Stimulated activated CD8-positive, alpha-beta memory T cell treated with anti-CD3 and anti-CD28 coated beads, Interleukin-4, amount 100 ng/mL, for 4 hours (primary cell): ENCODE measurements around the gene KLF1.
"Not testable (repeated sequence)": the region's sequence is repeated elsewhere in the genome, so short reads cannot be mapped to it uniquely, and the experiment has no call there.

Experiments
- DNase-seq, 2 donors: peaks; one replicate each; pipeline ENCODE4 v3.0.0-alpha.2; 2020; ENCODE audit warnings: low read depth in 2 of 2, low spot score in 1 of 2

Gene KLF1

DNA sequence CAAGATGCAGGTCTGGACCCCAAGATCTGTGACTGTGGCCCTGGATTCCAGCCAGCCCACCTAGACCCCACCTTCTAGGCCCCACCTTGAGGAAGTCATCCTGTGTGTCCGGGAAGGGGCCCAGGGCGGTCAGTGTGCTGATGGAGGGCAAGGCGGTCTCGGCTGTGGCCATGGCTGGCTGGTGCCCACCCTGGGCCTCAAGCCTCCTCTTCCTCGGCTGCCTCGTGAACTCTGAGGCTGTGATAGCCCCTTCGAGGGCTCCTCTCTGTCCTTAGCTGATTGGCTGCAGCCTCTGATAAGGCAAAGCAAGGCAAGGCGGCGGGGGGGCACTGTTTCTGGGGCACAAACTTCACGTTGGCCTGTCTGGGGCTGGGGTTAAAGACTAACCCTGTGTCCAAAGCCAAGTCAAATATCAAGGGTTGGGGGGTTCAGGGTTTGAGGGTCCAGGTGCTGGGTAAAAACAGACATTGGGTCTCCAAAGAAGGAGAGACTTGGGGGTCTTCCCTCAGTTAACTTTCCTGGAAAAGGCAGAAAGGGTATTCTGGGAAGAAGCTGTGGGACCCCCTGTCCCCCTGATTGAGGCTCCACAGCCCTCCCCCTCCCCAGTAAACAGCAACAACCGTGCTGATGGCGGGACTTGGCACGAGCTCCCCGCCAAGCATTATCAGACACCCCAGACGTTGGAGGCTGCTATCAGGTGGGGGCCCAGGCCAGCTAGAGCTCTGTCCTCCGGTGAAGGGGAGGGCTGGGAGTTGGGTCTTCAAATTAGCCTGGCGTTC is at the start of gene KLF1:
TSS of gene KLF1 (minus strand) at position 233 of the 779 bp plus-strand sequence. CDS start at position 172, 61 bp downstream.
- no peak for DNase-seq

DNA sequence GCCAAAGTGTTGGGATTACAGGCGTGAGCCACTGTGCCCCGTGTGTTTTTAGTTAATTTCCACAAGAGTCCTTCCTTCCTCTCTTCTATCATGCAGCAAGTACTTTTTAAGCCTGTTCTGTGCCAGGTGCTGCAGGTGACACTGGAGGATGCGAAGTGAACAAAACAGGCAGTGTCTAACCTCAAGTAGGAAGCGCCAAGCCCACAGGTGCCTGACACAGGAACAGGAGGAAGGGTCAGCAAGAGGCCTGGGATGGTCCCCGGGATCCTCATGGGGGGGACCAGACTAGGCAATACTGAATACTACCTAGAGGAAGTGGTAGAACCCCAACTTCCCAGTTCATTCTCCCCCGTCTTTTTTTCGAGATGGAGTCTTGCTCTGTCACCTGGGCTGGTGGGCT is 49.6 kb upstream of the KLF1 start:
- no peak for DNase-seq

DNA sequence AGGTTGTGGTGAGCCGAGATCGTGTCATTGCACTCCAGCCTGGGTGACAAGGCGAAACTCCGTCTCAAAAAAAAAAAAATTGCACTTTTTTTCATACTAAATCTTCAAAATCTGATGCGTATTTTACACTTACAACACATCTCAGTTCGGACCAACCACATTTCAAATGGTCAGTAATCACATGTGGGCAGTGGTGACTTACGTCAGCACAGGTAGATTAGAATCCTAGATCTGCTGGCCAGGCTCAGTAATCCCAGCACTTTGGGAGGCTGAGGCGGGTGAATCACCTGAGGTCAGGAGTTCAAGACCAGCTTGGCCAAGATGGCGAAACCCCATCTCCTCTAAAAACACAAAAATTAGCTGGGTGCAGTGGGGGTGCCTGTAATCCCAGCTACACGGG is 48.1 kb upstream of the KLF1 start:
- DNase-seq = no peak

DNA sequence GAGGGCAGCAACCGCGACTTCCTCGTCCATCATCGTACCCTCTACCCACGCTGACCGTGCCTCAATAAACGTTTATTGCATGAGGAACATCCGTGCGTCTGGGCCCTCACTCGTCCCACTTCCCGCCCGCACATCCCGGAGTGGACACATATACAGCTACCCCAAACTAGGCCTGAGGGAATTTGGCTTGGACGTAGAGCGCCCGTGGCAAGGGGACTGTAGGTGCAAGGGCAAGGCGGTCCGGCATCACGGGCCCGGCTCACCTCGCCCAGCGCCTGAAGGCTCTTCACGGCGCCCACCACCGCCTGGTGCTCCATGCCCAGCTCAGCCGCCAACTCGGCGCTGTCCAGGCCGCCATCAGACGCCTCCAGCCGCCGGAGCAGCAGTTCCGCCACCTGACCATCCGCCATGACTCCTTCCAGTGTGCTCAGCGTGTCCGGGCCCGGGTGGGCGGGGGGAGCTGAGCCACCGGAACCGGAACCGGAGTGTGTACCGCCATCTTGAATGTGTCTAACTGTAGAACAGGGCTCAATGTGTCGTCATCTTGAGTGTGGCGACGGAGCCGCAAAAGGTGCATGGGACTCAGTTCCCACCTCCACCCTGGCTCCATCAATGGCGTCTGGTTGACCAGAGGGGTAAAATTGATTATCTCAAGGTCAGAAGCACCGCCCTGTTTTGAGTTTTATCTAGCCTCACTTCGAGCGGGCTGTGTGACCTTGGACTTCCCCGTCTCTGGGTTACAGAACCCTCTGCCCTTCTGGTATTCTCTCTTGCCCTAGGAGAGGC is 46.5 kb upstream of the KLF1 start, which contains the start of gene FARSA:
TSS of gene FARSA (minus strand) at position 425 of the 786 bp plus-strand sequence. CDS start at position 410, 15 bp downstream.
- DNase-seq = peak; percentile 79 to 82

DNA sequence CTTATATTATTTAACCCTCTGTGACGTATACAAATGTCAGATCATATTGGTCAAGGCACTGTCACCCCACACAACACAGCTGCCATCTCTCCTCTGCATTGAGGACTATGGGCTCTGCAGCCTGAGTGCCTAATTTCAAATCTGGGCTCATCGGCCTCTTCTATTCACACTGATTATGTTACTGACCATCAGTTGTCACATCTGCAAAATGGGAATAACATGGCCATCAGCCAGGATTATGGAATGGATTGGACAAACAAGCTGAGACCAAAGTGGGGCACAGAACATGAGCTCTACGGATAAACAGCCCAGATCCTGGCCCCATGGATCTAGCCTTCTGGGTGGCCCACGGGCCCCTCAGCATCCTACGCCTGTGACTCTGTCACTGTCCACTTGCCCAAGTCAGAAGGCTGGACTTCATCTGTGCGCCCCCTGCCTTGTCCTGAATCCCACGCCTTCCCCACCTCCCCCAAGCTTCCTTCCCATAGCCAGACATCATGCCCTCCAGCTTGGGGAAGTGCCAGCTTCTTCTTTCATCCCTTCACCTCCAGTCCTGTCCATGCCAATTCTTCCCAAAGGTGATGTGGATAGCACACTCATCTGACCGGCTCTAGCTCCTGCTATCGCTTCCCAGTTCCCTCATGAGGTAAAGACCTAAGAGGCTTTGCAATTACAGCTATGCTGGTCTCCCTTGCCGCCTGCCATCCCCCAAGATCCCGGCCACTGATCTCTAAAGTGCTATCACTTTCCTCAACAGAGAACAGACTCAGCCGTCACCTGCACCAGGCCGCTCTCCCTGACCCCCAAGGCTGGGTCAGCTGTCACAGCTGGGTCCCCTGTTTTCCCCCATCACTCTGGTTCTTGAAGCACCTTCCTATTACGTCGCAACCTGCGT is 45.6 kb upstream of the KLF1 start:
- DNase-seq = no peak

DNA sequence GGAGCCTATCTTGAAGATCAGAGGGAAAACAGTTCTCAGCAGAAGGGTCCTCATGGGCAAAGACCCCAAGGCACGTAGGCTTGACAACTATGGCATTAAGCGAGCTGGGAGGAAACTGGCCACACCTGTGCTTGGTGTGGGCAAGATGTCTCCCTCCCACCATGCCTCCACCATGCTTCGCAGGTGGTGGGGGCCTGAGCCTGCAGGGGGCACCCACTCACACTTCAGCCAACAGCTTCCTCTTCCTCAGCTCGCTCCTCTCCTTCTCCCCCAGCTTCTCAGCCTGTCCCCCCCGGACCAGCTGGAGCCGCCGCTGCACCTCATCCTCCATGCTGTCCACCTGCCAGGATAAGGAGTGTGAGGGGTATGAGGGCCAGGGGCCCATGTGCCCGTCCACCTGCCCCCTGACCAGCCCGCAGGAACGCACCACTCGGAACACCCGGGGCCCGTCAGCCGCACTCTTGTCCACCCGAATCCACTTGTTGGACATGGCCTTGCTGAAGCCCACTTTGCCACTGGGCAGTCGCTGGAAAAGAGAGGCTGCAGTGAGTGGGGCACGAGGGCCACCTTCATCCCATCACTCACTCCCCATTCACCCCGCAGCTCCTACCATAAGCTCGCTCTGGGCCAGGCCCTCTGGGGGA is 43.1 kb upstream of the KLF1 start:
- no peak for DNase-seq

DNA sequence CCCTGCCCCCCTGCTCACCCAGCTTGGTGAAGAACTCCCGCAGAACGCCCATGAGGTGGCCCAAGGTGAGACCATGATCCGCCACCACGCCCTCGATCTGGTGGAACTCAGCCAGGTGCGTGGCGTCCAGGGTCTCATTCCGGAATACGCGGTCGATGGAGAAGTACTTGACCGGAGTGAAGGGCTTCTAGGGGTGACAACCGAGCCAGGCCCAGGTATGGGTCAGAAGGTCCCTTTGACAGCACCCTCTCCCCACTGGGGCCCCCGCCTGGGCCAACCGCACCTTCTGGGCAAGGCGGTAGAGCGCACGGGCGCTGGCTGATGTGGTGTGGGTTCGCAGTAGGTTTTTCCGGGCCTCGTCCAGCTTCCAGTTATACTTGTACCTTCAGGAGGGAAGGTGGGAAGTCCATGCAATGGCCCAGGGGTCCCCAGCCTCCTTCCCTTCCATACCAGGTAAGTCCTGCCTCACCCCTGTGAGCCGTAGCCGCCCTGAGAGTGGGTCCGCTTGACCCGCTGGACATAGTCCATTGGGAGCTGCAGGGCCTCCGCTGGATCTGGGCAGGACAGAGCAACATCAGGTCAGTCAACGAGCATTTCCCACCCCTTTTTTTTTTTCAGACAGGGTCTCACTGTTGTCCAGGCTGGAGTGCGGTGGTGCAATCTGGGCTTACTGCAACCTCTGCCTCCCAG is 37.8 kb upstream of the KLF1 start:
- DNase-seq = no peak

DNA sequence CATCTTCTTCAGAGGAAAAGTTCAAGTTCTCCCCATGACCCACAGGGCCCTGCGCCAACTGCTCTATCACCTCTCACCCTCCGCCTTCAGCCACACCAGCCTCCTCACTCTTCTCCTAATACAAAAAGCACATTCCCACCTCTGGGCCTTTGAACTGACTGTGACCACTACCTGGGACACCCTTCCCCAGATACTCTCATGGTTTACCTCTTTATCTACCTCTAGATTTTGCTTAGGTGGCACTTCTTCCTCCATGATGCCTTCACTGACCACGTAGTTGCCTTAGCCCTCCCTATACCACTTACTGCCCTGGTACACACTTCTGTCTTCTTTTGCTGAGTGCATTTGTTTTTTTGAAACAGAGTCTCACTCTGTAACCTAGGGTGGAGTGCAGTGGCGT is 36.0 kb upstream of the KLF1 start:
- no peak for DNase-seq

DNA sequence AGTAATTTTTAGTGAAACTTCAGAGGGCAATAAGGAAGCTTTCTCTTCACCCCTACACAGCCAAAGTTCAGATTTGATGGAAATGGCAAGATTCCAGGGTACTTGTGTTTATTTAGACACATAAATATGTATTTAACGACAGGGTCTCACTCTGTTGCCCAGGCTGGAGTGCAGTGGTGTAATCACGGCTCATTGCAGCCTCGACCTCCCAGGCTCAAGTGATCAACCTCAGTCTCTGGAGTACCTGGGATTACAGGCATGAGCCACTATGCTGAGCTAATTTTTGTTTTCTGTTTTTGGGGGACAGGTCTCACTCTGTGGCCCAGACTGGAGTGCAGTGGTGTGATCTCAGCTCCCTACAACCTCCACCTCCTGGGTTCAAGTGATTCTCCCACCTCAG is 34.0 kb upstream of the KLF1 start:
- DNase-seq = no peak

DNA sequence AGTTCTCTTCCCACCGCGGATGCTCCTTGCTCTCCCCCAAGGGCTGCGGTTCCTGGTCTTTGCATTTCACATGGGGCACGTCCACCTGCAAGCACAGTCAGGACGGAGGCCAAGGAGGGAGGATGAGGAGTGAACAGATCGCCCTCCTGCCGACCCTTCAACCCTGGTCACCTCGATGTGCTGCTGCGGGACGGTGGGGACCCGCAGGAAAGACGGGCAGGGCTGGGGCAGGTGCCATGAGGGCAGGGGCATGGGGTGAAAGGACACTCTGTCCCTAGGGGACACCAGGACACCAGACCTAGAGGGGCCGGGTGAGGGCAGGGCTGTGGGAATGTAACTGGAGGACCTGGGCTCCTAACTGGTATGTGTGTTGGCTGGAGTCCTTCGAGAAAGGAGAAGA is 31.3 kb upstream of the KLF1 start:
- DNase-seq = no peak

DNA sequence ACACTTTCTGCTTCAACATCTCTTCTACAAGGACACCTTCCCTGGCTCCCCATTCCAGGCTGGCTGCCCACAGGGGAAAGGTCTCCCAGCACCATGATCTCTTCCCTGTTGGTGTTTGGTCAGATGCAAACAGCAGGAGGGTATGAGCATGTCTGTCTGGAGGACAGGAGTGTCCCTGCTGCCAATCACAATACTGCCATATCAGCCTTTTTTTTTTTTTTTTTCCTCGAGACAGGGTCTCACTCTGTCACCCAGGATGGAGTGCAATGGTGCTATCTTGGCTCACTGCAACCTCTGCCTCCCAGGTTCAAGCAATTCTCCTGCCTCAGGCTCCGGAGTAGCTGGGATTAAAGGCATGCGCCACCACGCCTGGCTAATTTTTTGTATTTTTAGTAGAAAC is 28.9 kb upstream of the KLF1 start:
- DNase-seq = not testable (repeated sequence)

DNA sequence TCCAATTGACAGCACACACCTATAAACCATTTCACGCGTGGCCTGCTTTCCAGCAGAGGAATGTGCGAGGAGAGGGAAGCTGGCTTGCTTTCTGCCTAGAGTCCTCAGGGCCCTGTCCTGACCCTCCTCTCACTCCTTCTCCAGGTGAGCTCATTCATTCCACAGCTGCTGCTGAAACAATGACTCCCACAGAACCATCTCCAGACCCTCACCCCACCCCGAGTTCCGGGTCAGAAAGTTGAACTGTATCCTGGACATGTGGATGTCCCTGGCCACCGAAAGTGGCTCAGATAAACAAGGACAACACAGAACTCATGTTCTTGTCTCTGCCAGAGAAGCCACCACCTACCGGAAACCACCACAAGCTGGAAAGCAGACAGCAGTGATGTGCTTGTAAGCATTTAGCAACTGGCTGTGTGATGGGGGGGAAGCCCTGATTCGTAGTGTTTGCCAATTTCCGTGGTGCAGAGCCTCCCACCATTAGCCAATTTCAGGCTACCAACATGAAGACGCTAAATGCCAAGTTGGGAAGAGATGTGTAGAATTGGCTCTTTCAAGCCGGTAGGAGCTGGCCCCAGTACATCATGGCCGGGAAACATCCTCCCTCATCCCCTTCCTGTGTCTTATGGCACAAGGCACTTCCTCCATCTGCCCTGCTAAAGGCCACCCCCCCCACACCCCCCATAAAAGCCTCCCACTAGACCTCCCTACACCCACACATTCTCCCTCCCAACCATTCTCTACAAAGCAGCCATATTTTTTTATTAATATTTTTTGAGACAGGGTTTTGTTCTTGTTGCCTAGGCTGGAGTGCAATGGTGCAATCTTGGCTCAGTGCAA is 27.1 kb upstream of the KLF1 start:
- no peak for DNase-seq

DNA sequence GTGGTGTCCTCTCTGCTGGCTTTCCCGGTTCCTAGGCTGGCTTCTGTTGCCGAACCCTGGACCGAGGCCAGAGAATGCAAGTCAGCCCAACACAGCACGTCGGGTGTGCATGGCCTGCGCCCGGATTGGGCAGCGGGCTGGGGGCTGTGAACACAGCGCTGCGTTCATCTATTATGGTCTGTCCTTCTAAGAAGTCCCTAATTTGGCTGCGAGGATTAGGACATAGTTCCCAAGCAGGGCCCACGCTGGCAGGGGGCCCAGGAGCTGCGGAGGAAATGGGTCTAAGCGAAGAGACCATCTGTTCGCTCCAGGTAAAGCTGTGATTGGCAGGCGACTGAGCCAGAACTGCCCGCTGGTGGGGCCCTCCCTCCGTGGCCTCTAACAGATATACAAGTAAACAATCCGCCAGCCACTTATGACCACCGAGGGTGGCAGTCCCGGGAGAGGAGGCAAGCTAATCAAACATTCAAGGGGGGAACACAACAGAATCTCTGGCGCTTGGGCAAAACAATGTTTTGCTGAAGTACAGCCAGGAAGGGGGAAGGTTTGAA is 26.1 kb upstream of the KLF1 start:
- DNase-seq = no peak

DNA sequence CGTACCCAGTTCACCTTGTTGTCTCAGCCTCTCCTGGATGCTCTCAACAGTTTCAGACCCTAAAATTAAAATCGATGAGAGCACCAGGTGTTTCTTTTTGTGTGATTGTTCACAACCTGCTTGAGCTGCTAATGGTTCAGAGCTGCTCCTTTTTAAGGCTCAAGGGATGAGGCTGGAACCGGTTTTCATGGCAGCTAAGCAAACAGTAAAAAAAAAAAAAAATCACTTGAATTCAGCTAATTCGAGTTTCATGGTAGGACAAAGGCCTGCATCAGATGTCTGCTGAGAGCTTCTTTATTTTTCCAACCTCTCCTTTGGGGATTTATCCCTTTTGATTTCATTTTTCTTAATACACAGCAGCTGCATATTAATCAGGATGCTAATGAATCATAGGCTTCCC is 25.6 kb upstream of the KLF1 start:
- no peak for DNase-seq

DNA sequence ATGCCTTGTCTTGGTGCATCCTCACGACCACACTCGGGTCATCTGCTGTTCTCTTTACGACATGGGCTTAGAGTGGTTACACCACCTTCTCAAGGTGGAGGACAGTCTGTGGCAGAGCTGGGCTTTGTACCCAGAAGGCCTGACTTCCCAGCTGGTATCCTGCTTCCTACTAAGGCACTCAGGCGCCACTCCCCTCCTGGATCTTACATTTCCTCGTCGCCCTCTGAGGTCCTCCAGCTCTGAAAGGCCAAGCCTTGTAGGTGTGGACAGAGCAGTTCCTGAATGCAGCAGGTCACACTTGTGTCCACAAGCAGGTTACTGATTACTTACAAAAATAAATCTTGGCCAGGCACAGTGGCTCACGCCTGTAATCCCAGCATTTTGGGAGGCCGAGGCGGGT is 20.2 kb upstream of the KLF1 start:
- no peak for DNase-seq

DNA sequence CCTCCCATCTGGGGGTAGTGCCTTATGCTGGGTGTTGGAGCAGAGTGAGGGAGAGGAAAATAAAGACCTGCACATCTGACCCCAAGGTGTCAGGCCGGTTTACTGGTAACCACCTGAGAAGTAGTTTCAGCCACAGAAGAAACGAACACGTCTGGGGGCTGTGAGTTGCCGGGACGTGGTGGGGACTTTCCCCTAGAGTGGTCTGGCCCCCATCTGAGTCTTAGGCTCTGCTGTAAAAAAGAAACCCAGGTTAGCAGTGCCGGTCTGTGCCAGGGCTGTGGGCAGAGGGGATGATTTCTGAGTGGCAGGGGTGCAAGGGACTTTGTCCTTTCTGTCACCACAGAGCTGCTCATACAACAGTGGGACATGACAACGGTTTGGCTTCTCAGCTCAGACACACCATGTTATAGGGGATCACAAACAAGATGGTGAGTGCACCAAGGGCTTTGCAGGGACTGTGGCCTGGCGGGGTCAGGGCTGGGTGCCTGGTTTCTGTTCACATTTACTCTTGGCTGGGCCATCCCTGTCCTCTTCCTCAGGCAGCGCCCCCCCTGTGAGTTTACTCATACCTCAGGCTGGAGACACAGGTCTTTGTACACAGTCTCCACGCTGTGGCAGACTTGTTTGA is 13.0 kb upstream of the KLF1 start:
- no peak for DNase-seq

DNA sequence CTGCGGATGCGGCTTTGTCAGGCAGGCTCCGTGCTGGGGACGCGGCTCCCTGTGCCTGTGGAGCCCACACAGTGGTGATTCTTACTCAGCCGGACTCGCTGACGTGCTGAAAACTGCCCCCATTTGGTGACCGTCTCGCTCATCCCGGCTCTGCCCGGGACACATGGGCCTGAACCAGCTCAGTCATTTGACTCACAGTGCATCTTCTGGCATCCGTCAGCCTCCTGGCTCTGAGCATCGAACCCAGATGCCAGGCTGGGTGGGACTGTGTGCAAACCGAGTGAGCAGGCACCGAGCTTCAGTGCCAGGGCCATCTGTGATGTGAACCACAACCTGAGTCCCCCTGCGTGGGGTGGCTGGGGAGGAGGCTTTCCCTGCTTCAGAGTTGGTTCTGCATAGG is 9.5 kb upstream of the KLF1 start:
- DNase-seq = no peak

DNA sequence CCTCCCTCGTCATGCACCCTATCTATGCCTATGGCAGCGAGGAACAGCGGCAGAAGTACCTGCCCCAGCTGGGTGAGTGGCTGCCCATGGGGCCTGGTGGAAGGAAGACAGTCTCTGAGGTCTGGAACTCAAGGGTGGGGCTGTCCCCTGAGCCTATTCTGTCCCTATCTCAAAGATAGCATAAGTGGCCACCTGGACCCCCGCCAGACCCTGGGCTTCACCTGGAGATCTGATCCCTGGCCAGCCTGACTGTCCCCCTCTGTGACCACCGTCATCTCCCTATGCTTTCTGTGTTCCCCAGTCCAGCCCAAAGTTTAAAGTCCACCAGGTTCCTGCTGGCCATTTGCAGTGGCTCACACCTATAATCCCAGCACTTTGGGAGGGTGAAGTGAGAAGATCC is 6.6 kb upstream of the KLF1 start:
- no peak for DNase-seq

DNA sequence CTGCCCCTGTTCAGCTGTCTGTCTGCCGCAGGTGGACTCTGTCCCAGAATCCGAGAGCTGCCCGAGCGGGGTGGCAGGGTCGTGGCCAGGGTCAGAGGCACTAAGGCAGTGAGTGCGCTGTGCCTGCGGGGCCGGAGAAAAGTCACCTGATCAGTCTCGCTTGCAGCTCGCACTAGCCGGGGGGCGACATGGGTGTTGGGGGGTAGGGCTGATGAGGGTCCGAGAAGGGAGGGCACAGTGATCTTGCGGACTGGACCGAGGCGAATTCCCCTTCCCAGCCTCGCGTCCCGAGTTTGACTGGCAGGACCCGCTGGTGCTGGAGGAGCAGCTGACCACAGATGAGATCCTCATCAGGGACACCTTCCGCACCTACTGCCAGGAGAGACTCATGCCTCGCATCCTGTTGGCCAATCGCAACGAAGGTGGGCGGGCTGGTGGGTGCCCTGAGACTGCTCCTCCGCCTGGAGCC is 4.6 kb upstream of the KLF1 start:
- DNase-seq = no peak
